Osteocyte (in vitro differentiated cells): ENCODE results near the gene DFFB. TPM values are rescaled to one million over a fixed set of nuclear protein-coding genes. Genes with fewer than 3 reads are reported as not detected.

Experiments
- DNase-seq: peaks from one replicate; pipeline ENCODE4 v3.0.0; 2021; ENCODE audit warnings: mixed read lengths; ENCODE audit not compliant: unreplicated experiment; ENCODE audit errors: extremely low spot score
- H3K27ac Mint-ChIP-seq: one replicate; pipeline ENCODE4 v1.8.0; 2021; ENCODE audit warnings: mild to moderate bottlenecking, mixed read lengths; ENCODE audit not compliant: unreplicated experiment
- H3K27me3 Mint-ChIP-seq: one replicate; pipeline ENCODE4 v1.8.0; 2021; ENCODE audit warnings: mixed read lengths; ENCODE audit not compliant: unreplicated experiment
- H3K36me3 Mint-ChIP-seq: one replicate; pipeline ENCODE4 v1.8.0; 2021; ENCODE audit warnings: mixed read lengths; ENCODE audit not compliant: unreplicated experiment
- H3K4me1 Mint-ChIP-seq: one replicate; pipeline ENCODE4 v1.8.0; 2021; ENCODE audit warnings: mixed read lengths; ENCODE audit not compliant: unreplicated experiment
- H3K4me3 Mint-ChIP-seq: one replicate; pipeline ENCODE4 v1.8.0; 2021; ENCODE audit warnings: mild to moderate bottlenecking, moderate library complexity, mixed read lengths; ENCODE audit not compliant: unreplicated experiment
- H3K9me3 Mint-ChIP-seq: one replicate; pipeline ENCODE4 v1.8.0; 2021; ENCODE audit warnings: mixed read lengths; ENCODE audit not compliant: unreplicated experiment
- CTCF ChIP-seq: fragments of 200-600 bp; sonication (generic); IDR thresholded peaks from 2 replicates; pipeline ENCODE4 v1.5.0; 2021; ENCODE audit warnings: antibody characterized with exemption, mild to moderate bottlenecking, moderate library complexity
- total RNA-seq: library from RNA; stranded (reverse); gene quantifications from 2 replicates; pipeline ENCODE4 v1.2.1, GENCODE V29; 2021

The DFFB gene
- total RNA-seq, 1 donor from 2014 or later = 11.0 TPM

- no peaks in the 10 kb centered on the region for H3K4me1 Mint-ChIP-seq
- no peak for TF ChIP-seq CTCF
- no peak for DNase-seq
- H3K4me3 Mint-ChIP-seq = no peak overlapping the region
- no peak overlapping the region for H3K27ac Mint-ChIP-seq
- no peaks in the 10 kb centered on the region for H3K36me3 Mint-ChIP-seq
- no peaks in the 10 kb centered on the region for H3K9me3 Mint-ChIP-seq
- H3K27me3 Mint-ChIP-seq = no peaks in the 10 kb centered on the region
Observed at GRCh38 chr1:3928586-3928985, 71.3 kb downstream of the DFFB start.

- no peak for TF ChIP-seq CTCF
- H3K4me3 Mint-ChIP-seq = no peak overlapping the region
- no peaks in the 10 kb centered on the region for H3K27me3 Mint-ChIP-seq
- DNase-seq = no peak
- H3K9me3 Mint-ChIP-seq = no peaks in the 10 kb centered on the region
- no peak overlapping the region for H3K27ac Mint-ChIP-seq
- no peaks in the 10 kb centered on the region for H3K4me1 Mint-ChIP-seq
- H3K36me3 Mint-ChIP-seq = no peaks in the 10 kb centered on the region
Observed at GRCh38 chr1:3929126-3929525, 71.8 kb downstream of the DFFB start.

- H3K4me3 Mint-ChIP-seq = no peak overlapping the region
- no peaks in the 10 kb centered on the region for H3K9me3 Mint-ChIP-seq
- no peaks in the 10 kb centered on the region for H3K27me3 Mint-ChIP-seq
- no peak for TF ChIP-seq CTCF
- DNase-seq = no peak
- H3K36me3 Mint-ChIP-seq = no peaks in the 10 kb centered on the region
- H3K27ac Mint-ChIP-seq = no peak overlapping the region
- no peaks in the 10 kb centered on the region for H3K4me1 Mint-ChIP-seq
Observed at GRCh38 chr1:3930301-3931006, 73.2 kb downstream of the DFFB start.

- H3K27me3 Mint-ChIP-seq = no peaks in the 10 kb centered on the region
- TF ChIP-seq CTCF = no peak
- no peaks in the 10 kb centered on the region for H3K9me3 Mint-ChIP-seq
- no peak overlapping the region for H3K27ac Mint-ChIP-seq
- no peaks in the 10 kb centered on the region for H3K36me3 Mint-ChIP-seq
- no peaks in the 10 kb centered on the region for H3K4me1 Mint-ChIP-seq
- DNase-seq = no peak
- no peak overlapping the region for H3K4me3 Mint-ChIP-seq
Observed at GRCh38 chr1:3931007-3931912, 74.0 kb downstream of the DFFB start.
